ENCODE data around the gene KIF3A. TPM values are rescaled to one million over a fixed set of nuclear protein-coding genes. Genes with fewer than 3 reads are reported as not detected.

The KIF3A gene
- total and polyA plus RNA-seq, 2 donors: 3.4 to 17.6 TPM

DNA sequence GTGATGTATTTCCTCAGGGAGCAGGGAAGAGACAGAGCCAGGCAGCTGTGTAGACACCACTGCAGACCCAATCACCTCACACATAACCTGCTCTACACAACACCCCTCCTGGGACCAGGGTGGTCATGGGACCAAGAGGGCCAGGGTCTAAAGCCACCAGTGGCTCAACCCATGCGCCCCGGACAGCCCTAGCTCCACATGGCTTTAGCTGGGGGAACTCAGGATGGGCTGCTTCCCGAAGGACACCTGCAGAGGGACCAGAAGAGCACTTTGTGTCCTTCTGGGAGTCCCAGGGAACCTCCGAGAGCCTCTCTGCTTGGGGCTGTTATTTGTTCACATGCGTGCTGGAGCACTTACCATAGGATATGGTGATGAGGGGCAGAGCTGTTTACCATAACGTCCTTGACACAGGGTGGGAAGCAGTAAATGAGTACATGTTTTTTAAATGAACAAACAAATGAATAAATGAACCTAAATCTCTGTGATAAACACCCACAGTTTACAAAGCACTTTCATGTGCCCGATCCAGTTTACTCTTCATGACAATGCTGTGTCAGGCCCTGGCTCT lies 27.4 kb upstream of the KIF3A start:
- H3K27ac ChIP-seq (ENCODE audit: low read depth): no peak overlapping the region
- DNase-seq (ENCODE audit: extremely low spot score): no peak
- 91% methylated on average over 7 of the region's 7 CpGs for WGBS
- peaks cover 3% of the 10 kb centered on the region for H3K4me1 ChIP-seq (ENCODE audit: insufficient read depth)
- H3K36me3 ChIP-seq (ENCODE audit: insufficient read depth): peaks cover 8% of the 10 kb centered on the region
- no peak overlapping the region for H3K4me3 ChIP-seq (ENCODE audit: low read depth, low read length)

DNA sequence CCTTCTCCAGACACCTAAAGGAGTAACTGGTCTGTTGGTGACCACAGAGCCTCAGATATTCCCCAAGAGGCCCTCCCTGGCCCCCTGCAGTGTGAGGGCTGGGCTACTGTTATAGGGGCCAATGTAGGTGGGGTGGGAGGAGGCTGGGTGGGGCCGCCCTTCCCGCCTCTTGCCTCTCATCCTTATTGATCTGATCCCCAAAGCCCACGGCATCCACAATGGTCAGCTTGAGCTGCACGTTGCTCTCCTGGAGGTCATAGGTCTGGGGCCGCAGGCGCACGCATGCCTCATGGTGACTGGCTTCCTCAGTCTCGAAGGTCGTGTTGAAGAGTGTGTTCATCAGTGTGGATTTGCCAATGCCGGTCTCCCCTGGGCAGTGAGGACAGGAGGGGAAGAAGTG lies 26.7 kb upstream of the KIF3A start:
- peaks cover 12% of the 10 kb centered on the region for H3K36me3 ChIP-seq (ENCODE audit: insufficient read depth)
- WGBS: 94% methylated on average over 10 of the region's 10 CpGs
- DNase-seq (ENCODE audit: extremely low spot score): no peak
- H3K4me3 ChIP-seq (ENCODE audit: low read depth, low read length): no peak overlapping the region
- no peak overlapping the region for H3K27ac ChIP-seq (ENCODE audit: low read depth)
- H3K4me1 ChIP-seq (ENCODE audit: insufficient read depth): peaks cover 3% of the 10 kb centered on the region

DNA sequence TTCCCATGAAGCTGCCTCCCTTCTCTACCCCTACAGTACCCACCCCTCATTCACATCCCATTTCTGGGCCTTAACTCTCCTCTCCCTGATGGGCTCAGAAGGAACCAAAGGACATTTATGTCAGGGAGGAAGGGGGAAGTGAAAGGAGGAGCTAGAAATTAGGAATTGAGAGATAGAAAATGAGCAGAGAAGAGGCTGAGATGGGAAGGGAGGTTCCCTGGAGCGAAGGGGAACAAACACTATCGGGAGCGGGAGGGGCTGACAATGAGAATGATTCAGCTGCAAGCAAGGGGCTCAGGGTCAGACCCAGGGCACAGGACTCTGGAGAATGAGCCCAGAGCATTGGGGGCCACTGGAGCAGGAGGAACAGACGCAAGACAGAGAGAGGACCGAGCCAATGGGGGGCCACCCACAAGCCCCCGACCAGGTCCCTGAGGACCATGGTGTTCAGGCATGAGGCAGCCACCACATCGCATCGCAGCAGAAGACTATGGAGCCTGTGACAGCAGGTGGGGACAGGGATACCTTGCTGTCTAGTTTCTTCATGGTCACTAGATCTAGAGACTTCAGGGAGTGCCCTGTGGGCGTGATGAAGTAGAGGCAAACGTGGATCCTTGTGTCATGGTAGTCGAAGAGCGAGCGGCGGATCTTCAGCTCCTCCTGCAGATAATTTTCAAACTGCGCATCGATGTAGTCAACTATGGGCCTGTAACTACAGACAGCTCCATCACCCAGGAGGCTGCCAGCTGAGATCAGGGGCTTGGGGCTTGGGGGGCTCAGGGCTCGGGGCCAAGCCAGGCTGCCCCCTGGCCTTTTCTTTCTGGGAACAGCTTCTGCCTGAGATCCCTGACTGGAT lies 26.1 kb upstream of the KIF3A start:
- no peak overlapping the region for H3K27ac ChIP-seq (ENCODE audit: low read depth)
- peaks cover 3% of the 10 kb centered on the region for H3K4me1 ChIP-seq (ENCODE audit: insufficient read depth)
- peaks cover 12% of the 10 kb centered on the region for H3K36me3 ChIP-seq (ENCODE audit: insufficient read depth)
- WGBS: 96% methylated on average over 17 of the region's 17 CpGs
- H3K4me3 ChIP-seq (ENCODE audit: low read depth, low read length): no peak overlapping the region
- DNase-seq (ENCODE audit: extremely low spot score): no peak

DNA sequence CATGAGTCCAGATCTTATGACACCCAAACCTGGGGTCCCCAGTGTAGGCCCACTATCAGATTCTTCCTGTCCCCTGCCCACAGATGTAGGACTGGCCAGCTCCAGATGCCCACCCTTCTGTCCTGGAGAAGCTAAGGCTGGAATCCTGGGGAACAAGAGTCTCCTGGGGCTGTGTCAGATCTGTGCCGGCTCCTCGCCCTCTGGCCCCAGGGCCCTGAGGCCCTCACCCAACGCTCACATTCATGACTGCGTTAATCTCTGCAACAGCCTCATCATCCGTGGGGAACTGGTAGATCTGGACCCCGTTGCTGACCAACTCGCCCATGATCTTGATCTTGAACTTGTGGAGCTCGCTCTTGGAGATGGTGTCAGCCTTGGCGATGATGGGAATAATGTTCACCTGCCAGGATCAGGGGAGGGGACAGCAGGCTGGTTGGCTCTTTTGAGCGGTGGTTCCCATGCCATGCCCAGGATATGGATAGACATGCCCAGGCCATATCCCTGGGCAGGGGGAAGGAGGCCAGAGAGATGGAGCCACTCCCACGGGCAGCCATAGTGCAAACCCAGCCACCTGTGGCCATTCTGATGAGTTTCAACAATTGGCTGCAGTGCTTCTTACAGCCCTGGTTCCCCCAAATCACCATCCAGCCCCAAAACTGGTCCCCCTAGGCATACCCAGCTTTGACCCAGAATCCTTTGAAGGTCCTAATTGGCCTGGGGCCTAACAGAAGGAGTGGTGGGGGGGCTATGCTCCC lies 25.1 kb upstream of the KIF3A start:
- 96% methylated on average over 11 of the region's 11 CpGs for WGBS
- H3K4me3 ChIP-seq (ENCODE audit: low read depth, low read length): no peak overlapping the region
- peaks cover 3% of the 10 kb centered on the region for H3K4me1 ChIP-seq (ENCODE audit: insufficient read depth)
- H3K36me3 ChIP-seq (ENCODE audit: insufficient read depth): peaks cover 12% of the 10 kb centered on the region
- DNase-seq (ENCODE audit: extremely low spot score): no peak
- no peak overlapping the region for H3K27ac ChIP-seq (ENCODE audit: low read depth)

DNA sequence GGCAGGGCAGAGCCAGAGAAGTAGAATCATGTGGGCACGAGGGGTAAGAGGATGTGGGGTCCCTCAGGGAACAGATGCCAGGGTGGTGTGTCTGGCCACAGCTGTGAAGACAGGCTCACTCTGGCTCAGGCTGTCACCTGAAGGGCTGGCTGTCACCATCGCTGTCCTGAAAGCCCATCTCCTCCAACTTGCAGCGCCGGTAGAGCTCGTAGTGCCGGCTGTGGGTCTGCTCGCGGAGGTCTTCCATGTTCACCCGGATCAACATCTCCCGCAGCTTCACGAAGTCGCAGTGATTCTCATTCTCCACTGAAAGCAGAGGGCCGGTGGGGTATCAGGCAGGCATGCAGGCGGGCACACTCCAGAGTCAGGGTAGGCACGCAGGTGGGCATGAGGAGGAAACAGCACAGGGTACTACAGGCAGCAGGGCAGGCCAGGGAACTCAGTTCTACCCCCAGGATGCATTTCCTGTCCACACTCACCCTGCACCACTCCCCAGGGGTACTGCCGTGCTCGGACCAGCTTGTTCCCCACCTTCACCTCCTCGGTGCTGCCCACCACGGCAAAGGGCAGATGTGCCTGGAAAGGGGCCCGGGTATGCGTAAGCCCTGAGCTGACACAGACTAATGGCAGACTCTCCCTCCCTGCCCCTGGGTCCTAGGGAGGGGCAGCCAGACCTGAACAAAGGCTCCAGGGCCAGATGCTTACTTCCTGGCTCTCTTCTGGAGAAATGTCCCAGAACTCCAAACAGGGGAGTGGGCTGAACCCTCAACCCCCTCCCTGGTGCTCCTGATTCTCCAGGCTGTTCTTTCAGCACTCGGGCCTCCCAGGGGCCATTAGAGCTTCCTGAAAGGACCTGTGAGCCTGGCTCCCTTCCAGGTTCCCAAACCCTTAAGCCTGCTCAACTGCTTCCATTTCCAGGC lies 24.2 kb upstream of the KIF3A start:
- WGBS: 95% methylated on average over 22 of the region's 22 CpGs
- DNase-seq (ENCODE audit: extremely low spot score): no peak
- H3K4me3 ChIP-seq (ENCODE audit: low read depth, low read length): no peak overlapping the region
- H3K36me3 ChIP-seq (ENCODE audit: insufficient read depth): peaks cover 12% of the 10 kb centered on the region
- no peak overlapping the region for H3K27ac ChIP-seq (ENCODE audit: low read depth)
- H3K4me1 ChIP-seq (ENCODE audit: insufficient read depth): no peaks in the 10 kb centered on the region

DNA sequence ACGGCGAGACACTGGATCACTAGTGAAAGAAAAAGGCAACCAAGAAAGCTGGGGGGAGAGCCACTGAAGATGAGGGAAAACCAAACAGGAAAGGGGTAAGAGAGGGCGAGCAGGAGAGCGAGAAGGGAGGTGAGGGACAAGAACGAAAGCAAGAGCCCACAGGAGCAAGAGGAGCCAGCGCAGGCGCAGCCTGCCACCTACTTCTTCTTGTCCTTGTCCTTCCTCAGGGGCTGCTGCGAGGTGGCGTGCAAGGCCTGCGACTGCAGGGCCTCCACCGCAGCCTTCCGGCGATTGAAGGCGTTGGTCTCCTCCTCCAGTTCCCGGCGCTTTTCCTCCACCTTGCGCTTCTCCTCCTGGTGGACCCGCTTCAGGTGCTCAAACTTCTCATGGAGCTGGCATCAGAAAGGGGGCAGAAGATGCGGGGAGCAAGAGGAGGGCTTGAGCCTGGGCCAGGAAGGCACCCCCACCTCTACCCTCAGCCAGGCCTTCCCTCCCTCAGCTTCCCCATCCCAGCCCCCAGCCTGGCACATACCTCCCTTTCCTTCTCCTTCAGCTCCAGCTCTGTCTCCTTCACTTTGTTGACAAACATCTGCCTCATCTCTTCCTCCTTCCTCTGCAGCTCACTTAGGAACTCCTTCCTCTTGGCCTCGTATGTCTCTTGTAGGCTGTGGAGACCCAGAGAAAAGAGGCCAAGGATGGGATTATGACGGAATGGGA lies 23.4 kb upstream of the KIF3A start:
- DNase-seq (ENCODE audit: extremely low spot score): no peak
- Histone ChIP-seq H3K4me3 (ENCODE audit: low read depth, low read length) (no peak overlapping the region), H3K4me1 (ENCODE audit: insufficient read depth) (no peaks in the 10 kb centered on the region), H3K27ac (ENCODE audit: low read depth) (no peak overlapping the region), H3K36me3 (ENCODE audit: insufficient read depth) (peaks cover 12% of the 10 kb centered on the region)
- 95% methylated on average over 21 of the region's 21 CpGs for WGBS

DNA sequence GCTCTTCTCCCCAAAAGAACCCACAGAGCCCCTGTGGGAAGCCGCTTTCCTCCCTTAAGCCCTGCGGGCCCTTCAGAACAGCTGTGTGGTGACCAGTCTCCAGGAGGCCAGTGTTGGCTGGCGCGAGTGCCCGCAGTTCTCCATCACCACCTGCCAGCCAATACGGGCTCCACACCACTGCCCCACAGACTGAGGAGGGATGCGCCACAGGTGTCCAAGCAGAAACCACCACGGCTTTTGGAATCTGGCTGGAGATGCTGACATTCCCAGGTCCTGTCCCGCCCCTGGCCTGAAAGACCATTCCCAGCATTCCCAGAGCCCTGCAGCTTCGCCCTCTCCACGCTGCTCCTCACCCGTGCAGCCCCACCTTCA lies 22.7 kb upstream of the KIF3A start:
- peaks cover 12% of the 10 kb centered on the region for H3K36me3 ChIP-seq (ENCODE audit: insufficient read depth)
- 95% methylated on average over 12 of the region's 12 CpGs for WGBS

DNA sequence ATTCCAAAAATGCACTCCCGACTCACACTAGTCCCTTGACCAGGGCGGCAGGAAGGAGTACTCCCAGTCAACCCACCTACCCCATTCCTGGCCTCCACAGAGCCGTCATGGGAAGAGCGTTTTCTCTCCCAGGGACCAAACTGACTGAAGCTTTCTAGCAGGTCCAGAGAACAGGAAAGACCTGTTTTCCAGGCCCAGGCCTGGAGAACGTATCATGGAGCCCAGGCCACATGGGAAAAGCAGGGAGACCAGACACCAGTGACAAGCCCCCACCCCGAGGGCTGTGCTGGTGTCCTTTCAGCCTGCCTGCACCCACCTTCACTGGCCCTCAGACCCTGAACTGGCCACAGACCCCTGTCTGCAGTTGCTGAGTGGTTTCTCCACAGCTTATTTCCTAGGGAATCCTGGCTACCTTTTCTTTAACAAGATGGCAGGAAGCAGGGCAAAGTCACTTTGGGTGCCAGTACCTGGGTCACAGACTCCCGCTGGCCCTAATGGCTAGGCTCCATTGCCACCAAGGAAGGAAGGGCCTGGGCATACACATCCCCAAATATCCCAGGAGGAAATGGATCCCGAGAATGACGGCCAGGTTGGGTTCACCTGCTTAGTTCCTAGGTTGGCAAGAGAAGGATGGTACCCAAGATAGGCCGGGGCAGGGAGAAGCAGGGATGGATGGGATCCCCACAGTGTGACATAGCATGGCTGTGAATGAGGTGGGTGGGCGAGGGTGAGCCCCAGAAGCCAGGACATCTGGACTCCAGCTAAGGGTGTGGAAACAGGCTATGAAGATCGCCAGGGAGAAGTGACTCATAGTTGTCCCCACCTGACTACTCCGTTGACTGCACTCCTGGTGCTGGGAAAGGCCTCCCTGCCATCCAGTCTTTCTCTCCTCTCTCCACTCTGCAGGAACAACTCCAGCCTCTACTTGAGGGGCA lies 22.0 kb upstream of the KIF3A start:
- no peak for DNase-seq (ENCODE audit: extremely low spot score)
- peaks cover 12% of the 10 kb centered on the region for H3K36me3 ChIP-seq (ENCODE audit: insufficient read depth)
- 88% methylated on average over 13 of the region's 13 CpGs for WGBS

More for the DNA sequence above, 22.7 kb upstream of the KIF3A start:
- H3K27ac ChIP-seq (ENCODE audit: low read depth): no peak overlapping the region
- DNase-seq (ENCODE audit: extremely low spot score): no peak
- no peak overlapping the region for H3K4me3 ChIP-seq (ENCODE audit: low read depth, low read length)
- no peaks in the 10 kb centered on the region for H3K4me1 ChIP-seq (ENCODE audit: insufficient read depth)

DNA sequence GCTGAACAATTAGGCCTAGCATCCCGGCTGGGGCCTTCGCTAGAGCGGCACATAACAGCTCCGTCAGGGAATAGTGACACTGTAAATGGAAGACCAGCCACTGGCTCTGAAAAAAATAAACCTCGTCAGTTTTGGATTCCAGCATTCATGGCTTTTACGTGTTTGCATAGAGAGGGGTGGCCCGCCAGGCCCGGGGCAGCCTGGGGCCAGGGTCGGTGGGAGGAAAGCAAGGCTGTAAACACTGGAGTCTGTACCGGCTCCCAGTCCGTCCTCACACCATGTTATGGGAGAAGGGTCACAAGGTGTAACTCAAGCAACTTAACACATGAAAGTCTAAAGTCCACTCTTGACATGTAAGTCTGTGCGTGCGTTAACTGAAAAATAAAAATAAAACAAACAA lies 21.1 kb upstream of the KIF3A start:
- Histone ChIP-seq H3K4me3 (ENCODE audit: low read depth, low read length) (no peak overlapping the region), H3K27ac (ENCODE audit: low read depth) (no peak overlapping the region), H3K36me3 (ENCODE audit: insufficient read depth) (peaks cover 7% of the 10 kb centered on the region), H3K4me1 (ENCODE audit: insufficient read depth) (no peaks in the 10 kb centered on the region)
- DNase-seq (ENCODE audit: extremely low spot score): no peak
- 89% methylated on average over 13 of the region's 13 CpGs for WGBS

More for the DNA sequence above, 22.0 kb upstream of the KIF3A start:
- Histone ChIP-seq H3K4me3 (ENCODE audit: low read depth, low read length) (no peak overlapping the region), H3K4me1 (ENCODE audit: insufficient read depth) (no peaks in the 10 kb centered on the region), H3K27ac (ENCODE audit: low read depth) (no peak overlapping the region)

DNA sequence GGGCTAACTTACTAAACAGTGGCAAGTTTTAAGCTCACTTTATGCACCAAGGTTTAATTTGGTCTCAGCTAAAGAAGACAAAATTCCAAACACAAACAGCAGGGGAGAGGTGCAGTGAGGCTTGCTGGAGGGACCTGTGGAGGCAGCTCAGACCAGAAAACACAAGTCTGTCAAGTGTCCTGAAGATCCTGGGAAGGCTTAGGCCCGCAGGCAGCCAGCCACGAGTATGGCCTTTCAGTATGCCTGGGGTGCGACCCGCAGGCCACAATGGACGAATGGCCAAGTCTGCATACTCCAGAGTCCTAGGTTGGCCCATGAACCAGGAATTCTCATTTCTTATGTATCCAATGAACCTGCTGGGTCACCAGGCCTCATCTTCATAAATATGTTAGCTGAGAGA lies 19.2 kb upstream of the KIF3A start:
- WGBS: 90% methylated on average over 5 of the region's 5 CpGs

DNA sequence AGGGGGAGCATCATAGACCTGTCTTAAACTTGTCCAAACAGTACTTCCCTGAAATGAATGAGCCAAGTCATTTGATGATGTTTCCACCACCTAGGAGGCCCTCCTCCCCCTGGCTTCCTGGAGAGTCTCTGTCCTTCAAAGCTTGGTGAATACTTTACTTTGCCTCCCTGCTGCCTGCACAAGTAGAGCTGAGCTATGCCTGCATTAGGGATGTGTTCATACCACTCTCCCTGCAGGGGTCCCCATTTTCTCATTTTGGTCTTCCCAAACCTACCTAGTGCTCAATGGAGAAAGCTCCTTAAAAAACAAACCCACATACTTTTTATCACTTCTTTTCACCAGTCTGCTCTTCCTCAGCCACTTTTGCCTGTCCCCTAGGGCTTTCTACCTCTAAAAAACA lies 17.6 kb upstream of the KIF3A start:
- H3K4me3 ChIP-seq (ENCODE audit: low read depth, low read length): no peak overlapping the region
- no peaks in the 10 kb centered on the region for H3K4me1 ChIP-seq (ENCODE audit: insufficient read depth)
- peaks cover 4% of the 10 kb centered on the region for H3K36me3 ChIP-seq (ENCODE audit: insufficient read depth)
- no peak overlapping the region for H3K27ac ChIP-seq (ENCODE audit: low read depth)
- DNase-seq (ENCODE audit: extremely low spot score): no peak

More for the DNA sequence above, 19.2 kb upstream of the KIF3A start:
- H3K4me1 ChIP-seq (ENCODE audit: insufficient read depth): no peaks in the 10 kb centered on the region
- H3K36me3 ChIP-seq (ENCODE audit: insufficient read depth): peaks cover 7% of the 10 kb centered on the region
- DNase-seq (ENCODE audit: extremely low spot score): no peak
- H3K27ac ChIP-seq (ENCODE audit: low read depth): no peak overlapping the region
- H3K4me3 ChIP-seq (ENCODE audit: low read depth, low read length): no peak overlapping the region

DNA sequence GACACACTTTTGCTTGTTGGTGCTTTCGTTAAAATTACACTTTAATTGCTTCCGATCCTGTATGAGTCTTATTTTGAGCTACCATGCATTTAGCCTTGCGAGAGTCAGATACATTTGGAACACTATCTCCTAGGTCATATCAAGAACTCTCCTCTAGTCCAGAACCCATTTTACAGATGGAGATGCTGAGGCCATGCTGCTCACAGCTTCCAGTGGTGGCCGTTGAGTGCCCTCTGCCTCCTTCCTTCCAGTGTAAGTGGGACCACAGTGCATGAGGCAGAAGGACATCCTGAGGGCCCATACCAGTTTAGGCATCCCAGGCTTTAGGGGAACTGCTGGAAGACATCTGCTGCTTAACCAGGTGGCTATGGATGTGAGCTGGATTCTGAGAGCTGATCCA lies 16.8 kb upstream of the KIF3A start:
- no peaks in the 10 kb centered on the region for H3K36me3 ChIP-seq (ENCODE audit: insufficient read depth)
- 95% methylated on average over 4 of the region's 4 CpGs for WGBS
- no peak overlapping the region for H3K27ac ChIP-seq (ENCODE audit: low read depth)
- no peak overlapping the region for H3K4me3 ChIP-seq (ENCODE audit: low read depth, low read length)
- DNase-seq (ENCODE audit: extremely low spot score): no peak
- H3K4me1 ChIP-seq (ENCODE audit: insufficient read depth): no peaks in the 10 kb centered on the region
